H1 (cell line): ENCODE data around the gene MAP7. TPM values are rescaled to one million over a fixed set of nuclear protein-coding genes. Genes with fewer than 3 reads are reported as not detected.

Experiments used
- CTCF ChIA-PET: fragments of 300-600 bp; sonication (Branson Sonifier 250); formaldehyde crosslinking; loops from one replicate; lab custom pipeline; 2021; ENCODE audit not compliant: partially characterized antibody; lab: Charles Lee
- POLR2A ChIA-PET: fragments of 300-600 bp; sonication (Branson Sonifier 250); formaldehyde crosslinking; loops from one replicate; lab custom pipeline; 2021; ENCODE audit warnings: inconsistent platforms; ENCODE audit not compliant: partially characterized antibody; lab: Charles Lee
- DNase-seq, 2 experiments: peaks; one replicate each; pipeline versions ENCODE4 v3.0.0 to v3.0.0-alpha.2; 2010 to 2022; ENCODE audit warnings: low spot score in 2 of 2, low read depth in 1 of 2, mixed read lengths in 1 of 2
- FAIRE-seq: peaks from 2 replicates; lab custom pipeline; 2011; peaks lifted over from hg19 to GRCh38; lab: Jason Lieb, UNC
- H2AFZ ChIP-seq: 2 replicates; pipeline ENCODE4 v1.8.1; 2012; ENCODE audit warnings: low read length, inconsistent platforms
- H2AK5ac ChIP-seq: 2 replicates; pipeline ENCODE4 v1.6.1; 2013; ENCODE audit warnings: low read depth, low read length
- H2BK120ac ChIP-seq: replicated peaks from 2 replicates; pipeline ENCODE3; 2013; ENCODE audit warnings: low read depth, low read length, inconsistent platforms
- H2BK12ac ChIP-seq: 2 replicates; pipeline ENCODE4 v1.6.1; 2013; ENCODE audit warnings: low read depth, low read length
- H2BK15ac ChIP-seq: 2 replicates; pipeline ENCODE4 v1.6.1; 2013; ENCODE audit warnings: low read length
- H2BK20ac ChIP-seq: 2 replicates; pipeline ENCODE4 v1.6.1; 2013; ENCODE audit warnings: low read length
- H2BK5ac ChIP-seq: 2 replicates; pipeline ENCODE4 v1.6.1; 2013; ENCODE audit warnings: low read depth, low read length
- H3K14ac ChIP-seq: 2 replicates; pipeline ENCODE4 v1.6.1; 2013; ENCODE audit warnings: inconsistent platforms; ENCODE audit not compliant: insufficient read length
- H3K18ac ChIP-seq: 2 replicates; pipeline ENCODE4 v1.6.1; 2013; ENCODE audit warnings: low read length; ENCODE audit errors: extremely low read depth
- H3K23ac ChIP-seq: 2 replicates; pipeline ENCODE4 v1.6.1; 2013; ENCODE audit warnings: inconsistent platforms; ENCODE audit not compliant: insufficient read length
- H3K23me2 ChIP-seq: 2 replicates; pipeline ENCODE4 v1.6.1; 2013; ENCODE audit warnings: low read depth, low read length
- H3K27ac ChIP-seq: 2 replicates; pipeline ENCODE4 v1.6.1; 2011; ENCODE audit warnings: low read depth, low read length, inconsistent platforms
- H3K27me3 ChIP-seq, 4 experiments: replicated peaks in 1 of 4; 1 replicate in 1 of 4; 2 replicates in 3 of 4; pipeline versions ENCODE4 v1.6.1 to v1.8.1; 2011 to 2013; ENCODE audit warnings: low read length in 3 of 4, mild to moderate bottlenecking in 3 of 4, inconsistent platforms in 2 of 4, mixed read lengths in 2 of 4, moderate library complexity in 1 of 4; ENCODE audit not compliant: control insufficient read depth in 3 of 4, insufficient read depth in 3 of 4; ENCODE audit errors: extremely low read depth in 1 of 4
- H3K36me3 ChIP-seq, 4 experiments: 2 replicates each; pipeline versions ENCODE4 v1.6.1 to v1.8.1; 2011 to 2013; ENCODE audit warnings: mild to moderate bottlenecking in 4 of 4, low read length in 3 of 4, moderate library complexity in 2 of 4, control low read depth in 1 of 4, inconsistent platforms in 1 of 4; ENCODE audit not compliant: insufficient read depth in 4 of 4, control insufficient read depth in 2 of 4
- H3K4ac ChIP-seq: replicated peaks from 2 replicates; pipeline ENCODE3; 2013; ENCODE audit warnings: low read length, low read depth, mixed read lengths, inconsistent platforms; ENCODE audit not compliant: insufficient read length
- H3K4me1 ChIP-seq, 4 experiments: replicated peaks in 1 of 4; 1 replicate in 1 of 4; 2 replicates in 3 of 4; pipeline versions ENCODE4 v1.6.1 to v1.8.1; 2011 to 2013; ENCODE audit warnings: low read length in 3 of 4, inconsistent platforms in 2 of 4, mixed read lengths in 1 of 4; ENCODE audit not compliant: insufficient read depth in 4 of 4, control insufficient read depth in 3 of 4
- H3K4me2 ChIP-seq, 2 experiments: 2 replicates each; pipeline versions ENCODE4 v1.6.1 to v1.8.1; 2011 to 2013; ENCODE audit warnings: low read depth in 2 of 2, low read length in 2 of 2, control low read depth in 1 of 2, inconsistent platforms in 1 of 2, mild to moderate bottlenecking in 1 of 2; ENCODE audit not compliant: insufficient read depth in 1 of 2
- H3K4me3 ChIP-seq, 4 experiments: fragments of 200-600, 300-600 bp in 1 of 4; sonication (generic), shearing (Covaris generic), sonication (Bioruptor Twin) in 1 of 4; 2 replicates each; pipeline versions ENCODE4 v1.5.1 to v1.8.1; 2011 to 2016; ENCODE audit warnings: low read length in 4 of 4, low read depth in 3 of 4, control low read depth in 2 of 4, inconsistent platforms in 2 of 4, mild to moderate bottlenecking in 2 of 4, mixed read lengths in 1 of 4, moderate library complexity in 1 of 4; ENCODE audit not compliant: insufficient read depth in 2 of 4; ENCODE audit errors: extremely low read depth in 1 of 4
- H3K56ac ChIP-seq: replicated peaks from 2 replicates; pipeline ENCODE3; 2013; ENCODE audit warnings: low read depth, mild to moderate bottlenecking, mixed read lengths, low read length, inconsistent platforms; ENCODE audit not compliant: insufficient read length
- H3K79me1 ChIP-seq: 2 replicates; pipeline ENCODE4 v1.6.1; 2013; ENCODE audit warnings: low read depth, low read length, control low read depth
- H3K79me2 ChIP-seq, 2 experiments: 2 replicates each; pipeline versions ENCODE4 v1.6.1 to v1.8.1; 2012 to 2013; ENCODE audit warnings: low read length in 2 of 2, mild to moderate bottlenecking in 2 of 2, inconsistent platforms in 1 of 2; ENCODE audit not compliant: insufficient read depth in 2 of 2, control insufficient read depth in 1 of 2
- H3K9ac ChIP-seq, 4 experiments: replicated peaks in 1 of 4; 1 replicate in 1 of 4; 2 replicates in 3 of 4; pipeline versions ENCODE4 v1.6.1 to v1.8.1; 2011 to 2013; ENCODE audit warnings: low read depth in 3 of 4, low read length in 3 of 4, control low read depth in 2 of 4, mild to moderate bottlenecking in 2 of 4, moderate library complexity in 2 of 4, inconsistent platforms in 1 of 4; ENCODE audit errors: extremely low read depth in 1 of 4
- H3K9me3 ChIP-seq, 2 experiments: 2 replicates each; pipeline versions ENCODE4 v1.6.1 to v1.8.1; 2012 to 2013; ENCODE audit warnings: mild to moderate bottlenecking in 2 of 2, moderate library complexity in 2 of 2, control low read depth in 1 of 2, inconsistent platforms in 1 of 2, low read depth in 1 of 2, low read length in 1 of 2, mixed read lengths in 1 of 2; ENCODE audit not compliant: insufficient read depth in 2 of 2
- H4K20me1 ChIP-seq, 2 experiments: replicated peaks in 1 of 2; 2 replicates each; pipeline versions ENCODE3 to v1.8.1; 2011 to 2013; ENCODE audit warnings: inconsistent platforms in 2 of 2, low read length in 2 of 2, mild to moderate bottlenecking in 1 of 2; ENCODE audit not compliant: insufficient read depth in 2 of 2, control insufficient read depth in 1 of 2
- H4K5ac ChIP-seq: 2 replicates; pipeline ENCODE4 v1.6.1; 2013; ENCODE audit warnings: low read length, low read depth, mixed read lengths, inconsistent platforms; ENCODE audit not compliant: insufficient read length
- H4K8ac ChIP-seq: 2 replicates; pipeline ENCODE4 v1.8.0; 2013; ENCODE audit warnings: mild to moderate bottlenecking, moderate library complexity, low read length, inconsistent platforms; ENCODE audit not compliant: insufficient read depth; ENCODE audit errors: extremely low read depth
- H4K91ac ChIP-seq: replicated peaks from 2 replicates; pipeline ENCODE3; 2013; ENCODE audit warnings: low read length, mixed read lengths, inconsistent platforms; ENCODE audit not compliant: insufficient read length
- CTCF ChIP-seq, 3 experiments: IDR thresholded peaks; 1 replicate in 2 of 3; 2 replicates in 1 of 3; pipeline versions ENCODE4 v1.5.1 to v1.6.1; 2011; ENCODE audit warnings: low read length in 3 of 3, mild to moderate bottlenecking in 3 of 3, inconsistent platforms in 2 of 3, low read depth in 1 of 3, moderate library complexity in 1 of 3; ENCODE audit not compliant: insufficient read depth in 1 of 3; ENCODE audit errors: control extremely low read depth in 1 of 3
- JUN ChIP-seq: IDR thresholded peaks from 2 replicates; pipeline ENCODE4 v1.6.1; 2011; ENCODE audit warnings: low read depth, mild to moderate bottlenecking, improper control_type of control experiment, low read length
- RFX5 ChIP-seq: IDR thresholded peaks from 2 replicates; pipeline ENCODE4 v1.6.1; 2011; ENCODE audit warnings: low read depth, low read length, improper control_type of control experiment, borderline replicate concordance
- WGBS, 2 experiments: shearing (Covaris generic) in 1 of 2; methylation state at CpG; one replicate each; pipeline versions ENCODE4 v1.1.6 to v1.1.7; 2013 to 2015; ENCODE audit warnings: low lambda C conversion rate in 2 of 2, mixed read lengths in 2 of 2, inconsistent platforms in 1 of 2, low coverage in 1 of 2, missing lambda C conversion rate in 1 of 2; ENCODE audit not compliant: insufficient replicate concordance in 2 of 2, insufficient coverage in 1 of 2, insufficient read length in 1 of 2; ENCODE audit errors: extremely low coverage in 1 of 2, missing lambda C conversion rate in 1 of 2; 5-methylcytosine and 5-hydroxymethylcytosine counted together
- polyA plus RNA-seq, 7 experiments: library from polyadenylated mRNA; depleted of rRNA in 3 of 7; stranded (reverse) in 5 of 7; unstranded in 2 of 7; fragments of >200 nt in 5 of 7; fragments of 200-250 nt in 2 of 7; gene quantifications; 1 replicate in 5 of 7; 2 replicates in 1 of 7; 4 replicates in 1 of 7; pipeline versions ENCODE4 v1.2.1 to v1.2.3, GENCODE V29; 2011 to 2013; ENCODE audit warnings: missing spikeins in 2 of 7, mixed read lengths in 2 of 7
- total RNA-seq: library from RNA; stranded (reverse); fragmentation: NEBNext Ultra II Directional; extraction: Animal tissue kit (Norgen Biotek cat#: 25700); gene quantifications from 2 replicates; pipeline ENCODE4 v1.2.1, GENCODE V29; 2021

Gene MAP7
- total and polyA plus RNA-seq, 2 of the 8 experiments (the other 6 are each of a cell fraction or from before 2014, with no cell fraction given), result 13.5 to 66.9 TPM

DNA sequence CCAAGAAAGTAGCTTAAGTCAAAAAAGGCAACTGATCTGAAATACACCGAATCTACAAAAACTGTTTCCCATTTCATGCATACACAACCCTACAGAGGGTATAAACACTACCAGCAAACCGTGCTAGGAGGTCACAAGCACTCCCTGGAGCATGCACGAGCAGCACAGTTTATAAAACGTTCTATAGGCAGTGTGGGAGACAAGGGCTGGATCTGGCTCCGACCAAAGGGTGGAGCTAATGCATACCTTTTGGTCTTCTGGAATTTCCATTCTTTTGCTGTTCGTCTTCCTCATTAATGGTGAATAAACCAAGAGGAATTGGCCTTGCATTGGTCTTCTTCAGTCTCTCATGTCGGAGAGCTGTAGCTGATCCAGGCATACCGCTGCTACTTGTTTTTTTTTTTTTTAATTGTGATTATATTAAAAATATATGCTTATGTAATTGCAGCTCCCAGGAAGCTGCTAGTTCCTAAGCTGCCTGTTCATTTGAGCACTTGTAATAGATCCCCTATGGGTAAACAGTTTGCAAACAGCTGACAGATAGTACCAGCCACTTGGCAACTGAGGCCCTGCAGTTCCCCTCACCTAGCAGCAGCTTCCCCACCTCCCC, 24.5 kb downstream of the MAP7 start:
- Histone ChIP-seq H4K5ac (no peak overlapping the region), H4K91ac (no peak overlapping the region), H3K4me3 (no peak overlapping the region), H3K36me3 (no peaks in the 10 kb centered on the region), H3K23ac (no peak overlapping the region), H3K9me3 (no peaks in the 10 kb centered on the region), H3K27me3 (no peaks in the 10 kb centered on the region), H3K27ac (no peak overlapping the region), H3K56ac (no peak overlapping the region), H3K4ac (no peak overlapping the region), H2BK120ac (no peak overlapping the region), H3K23me2 (peaks cover 1% of the 10 kb centered on the region; the same call in 1 of the 2 replicates), H2BK20ac (0 out of 2 replicates have a peak overlapping the region, but pooled peaks have one; percentile 2), H2BK15ac (no peak overlapping the region), H2BK12ac (no peak overlapping the region), H3K4me1 (peaks cover 16 to 32% (median 27%) of the 10 kb centered on the region in 4 experiments), H2AK5ac (0 out of 2 replicates have a peak overlapping the region, but pooled peaks have one; percentile 7), H4K20me1 (peaks cover 0 to 10% of the 10 kb centered on the region in 2 experiments), H2BK5ac (no peak overlapping the region), H2AFZ (no peak overlapping the region), H3K9ac (0 out of 7 replicates have a peak overlapping the region, but pooled peaks of 1 of the 4 experiments have one; percentile 22), H3K4me2 (peak overlapping the region; percentile 40 to 43; a peak in 2 of 4 replicates), H3K79me2 (peaks cover 6 to 91% of the 10 kb centered on the region in 2 experiments; a peak in 3 of 4 replicates), H4K8ac (0 out of 2 replicates have a peak overlapping the region, but pooled peaks have one; percentile 66), H3K18ac (peak overlapping the region; percentile 11; the same call in 1 of the 2 replicates), H3K79me1 (peaks cover 18% of the 10 kb centered on the region), H3K14ac (no peak overlapping the region)
- 60% methylated on average over 8 of the region's 8 CpGs; no CpG with 5 or more reads in 1 of the 2 experiments for WGBS, 2 experiments
- no peak for DNase-seq
- ChIA-PET POLR2A (interaction anchor here (1.0 to 1.7 kb wide), 6 partner anchors 19 to 236 kb away, joined by 3 to 5 read pairs (median 4); partner anchors contain the start of gene BCLAF1), CTCF (interaction anchor here (0.6 to 4.6 kb wide), 22 partner anchors 8 to 236 kb away, joined by 3 to 22 read pairs (median 4); partner anchors contain the start of genes BCLAF1 and MAP7)
- FAIRE-seq, result no peak
- TF ChIP-seq JUN (no peak), CTCF (IDR thresholded peaks at IDR 0.05; ENCODE audit: control extremely low read depth in 1 of 3, insufficient read depth in 1 of 3, low read depth in 1 of 3, low read length in 3 of 3) (peak in 1 of 3 experiments; percentile 8; a peak in 2 of 4 replicates), RFX5 (no peak)
